NCI-H2171 treated with DMSO at 0.1 percent for 48 hours (cell line): ENCODE data around the gene POP4.

Experiments
- DNase-seq: peaks from one replicate; lab custom pipeline; 2025; lab: John Stamatoyannopoulos, UW

The POP4 gene

GRCh38 chr19:29629836-29630534 is 23.9 kb downstream of the POP4 start:
- DNase-seq: no peak

GRCh38 chr19:29630655-29631054 is 24.6 kb downstream of the POP4 start:
- no peak for DNase-seq

- no peak for DNase-seq
These were observed 25.4 kb downstream of the POP4 start for GRCh38 chr19:29631450-29631849.

GRCh38 chr19:29634002-29634401 is 27.9 kb downstream of the POP4 start:
- DNase-seq: no peak

GRCh38 chr19:29634423-29635130 is 28.5 kb downstream of the POP4 start:
- DNase-seq: no peak

GRCh38 chr19:29635963-29636362 is 29.9 kb downstream of the POP4 start:
- no peak for DNase-seq

- no peak for DNase-seq
These were observed 30.7 kb downstream of the POP4 start for GRCh38 chr19:29636553-29637360.

GRCh38 chr19:29639086-29639485 is 33.0 kb downstream of the POP4 start:
- no peak for DNase-seq

- DNase-seq: no peak
These were observed 34.1 kb downstream of the POP4 start for GRCh38 chr19:29640231-29640630.

GRCh38 chr19:29641597-29641996 is 35.5 kb downstream of the POP4 start:
- no peak for DNase-seq

- no peak for DNase-seq
These were observed 37.4 kb downstream of the POP4 start for GRCh38 chr19:29643361-29643935.

GRCh38 chr19:29644210-29644609 is 38.1 kb downstream of the POP4 start:
- DNase-seq: no peak

- DNase-seq: no peak
These were observed 39.4 kb downstream of the POP4 start for GRCh38 chr19:29645491-29645867.

GRCh38 chr19:29645911-29646310 is 39.8 kb downstream of the POP4 start:
- no peak for DNase-seq

GRCh38 chr19:29650772-29651387 is 44.8 kb downstream of the POP4 start:
- no peak for DNase-seq

- no peak for DNase-seq
These were observed 45.7 kb downstream of the POP4 start for GRCh38 chr19:29651622-29652394.

- DNase-seq: no peak
These were observed 47.3 kb downstream of the POP4 start for GRCh38 chr19:29653398-29653797.

GRCh38 chr19:29655648-29656335 is 49.7 kb downstream of the POP4 start:
- no peak for DNase-seq

GRCh38 chr19:29658221-29658991 is 52.3 kb downstream of the POP4 start:
- DNase-seq: no peak

GRCh38 chr19:29660835-29661234 is 54.8 kb downstream of the POP4 start:
- DNase-seq: no peak
